Hepatocyte (in vitro differentiated cells): Measurements from ENCODE around the gene RASGEF1C. TPM values are rescaled to one million over a fixed set of nuclear protein-coding genes. Genes with fewer than 3 reads are reported as not detected.

ENCODE experiments used
- DNase-seq: peaks from one replicate; pipeline ENCODE4 v3.0.0-alpha.2; 2016; ENCODE audit warnings: low spot score
- H2AFZ ChIP-seq: fragments of 200-600 bp; sonication (generic); 2 replicates; pipeline ENCODE4 v1.6.0; 2016; ENCODE audit warnings: antibody characterized with exemption, mild to moderate bottlenecking
- H3K27ac ChIP-seq: fragments of 200-600 bp; sonication (generic); 2 replicates; pipeline ENCODE4 v1.5.1; 2016; ENCODE audit warnings: mild to moderate bottlenecking
- H3K27me3 ChIP-seq: fragments of 200-600 bp; sonication (generic); 2 replicates; pipeline ENCODE4 v1.6.1; 2016
- H3K36me3 ChIP-seq: fragments of 200-600 bp; sonication (generic); replicated peaks from 2 replicates; pipeline ENCODE4 v1.5.1; 2016; ENCODE audit warnings: low read depth; ENCODE audit not compliant: insufficient read depth
- H3K4me1 ChIP-seq: fragments of 200-600 bp; sonication (generic); 2 replicates; pipeline ENCODE4 v1.5.1; 2016; ENCODE audit warnings: mild to moderate bottlenecking, moderate library complexity; ENCODE audit not compliant: insufficient read depth
- H3K4me2 ChIP-seq: fragments of 200-600 bp; sonication (generic); 2 replicates; pipeline ENCODE4 v1.6.0; 2016
- H3K4me3 ChIP-seq: fragments of 200-600 bp; sonication (generic); 2 replicates; pipeline ENCODE4 v1.5.1; 2016; ENCODE audit warnings: mild to moderate bottlenecking
- H3K79me2 ChIP-seq: fragments of 200-600 bp; sonication (generic); 2 replicates; pipeline ENCODE4 v1.6.0; 2017; ENCODE audit warnings: mild to moderate bottlenecking
- H3K9me2 ChIP-seq: fragments of 200-600 bp; sonication (generic); replicated peaks from 2 replicates; pipeline ENCODE4 v1.6.0; 2017; ENCODE audit warnings: mild to moderate bottlenecking; ENCODE audit not compliant: insufficient read depth
- H3K9me3 ChIP-seq: fragments of 200-600 bp; sonication (generic); 2 replicates; pipeline ENCODE4 v1.5.1; 2016; ENCODE audit warnings: low read depth, mild to moderate bottlenecking
- H4K20me1 ChIP-seq: fragments of 200-600 bp; sonication (generic); 2 replicates; pipeline ENCODE4 v1.6.0; 2016; ENCODE audit warnings: mild to moderate bottlenecking; ENCODE audit not compliant: insufficient read depth, poor library complexity, severe bottlenecking
- EZH2 ChIP-seq: fragments of 200-600 bp; sonication (generic); IDR thresholded peaks from 2 replicates; pipeline ENCODE4 v1.6.1; 2016; ENCODE audit warnings: antibody characterized with exemption, mild to moderate bottlenecking, borderline replicate concordance
- EZH2phosphoT487 ChIP-seq: fragments of 200-600 bp; sonication (generic); IDR thresholded peaks from one replicate; pipeline ENCODE4 v1.6.1; 2018; ENCODE audit warnings: antibody characterized with exemption, mild to moderate bottlenecking, low read depth, moderate library complexity; ENCODE audit not compliant: unreplicated experiment, severe bottlenecking
- WGBS: methylation state at CpG from one replicate; pipeline ENCODE4 v1.1.6; 2016; ENCODE audit warnings: low lambda C conversion rate; ENCODE audit errors: missing lambda C conversion rate; 5-methylcytosine and 5-hydroxymethylcytosine counted together
- polyA plus RNA-seq: library from polyadenylated mRNA; unstranded; fragments of >200 nt; fragmentation: Nextera tagmentation; extraction: Ambion mirVana; gene quantifications from 2 replicates; pipeline ENCODE4 v1.2.1, GENCODE V29; 2016
- total RNA-seq: library from RNA; depleted of rRNA; stranded (reverse); fragments of >200 nt; gene quantifications from 2 replicates; pipeline ENCODE4 v1.2.3, GENCODE V29; 2014
- TF ChIP-seq, protein P1 (sequence below): fragments of 200-600 bp; sonication (generic); IDR thresholded peaks from 2 replicates; pipeline ENCODE4 v1.5.1; 2016; ENCODE audit warnings: antibody characterized with exemption, mild to moderate bottlenecking; ENCODE audit not compliant: poor library complexity

RASGEF1C gene
- total and polyA plus RNA-seq, 2 experiments from 2014 or later: not detected

DNA sequence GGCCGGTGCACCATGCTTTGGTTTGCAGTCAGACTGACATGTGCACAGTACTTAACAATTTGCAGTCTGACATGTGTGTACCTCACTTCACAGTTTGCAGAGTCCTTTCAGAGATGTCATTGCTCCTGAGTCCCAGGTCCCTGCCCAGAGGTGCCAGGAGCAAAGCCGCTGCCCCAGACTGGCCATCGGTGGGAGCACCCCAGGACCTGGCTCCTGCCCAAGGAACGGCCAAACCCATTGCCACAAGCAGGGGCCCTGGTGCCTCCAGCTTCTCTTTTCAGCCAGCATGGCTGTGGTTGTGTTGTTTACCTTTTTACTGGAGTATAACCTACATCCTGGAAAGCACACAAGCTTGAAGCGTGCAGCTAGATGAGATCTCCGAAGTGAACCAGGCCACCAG is 28.6 kb downstream of the RASGEF1C start:
- Histone ChIP-seq H3K9me3 (no peaks in the 10 kb centered on the region), H3K27ac (no peak overlapping the region), H3K36me3 (no peaks in the 10 kb centered on the region), H3K9me2 (no peaks in the 10 kb centered on the region), H3K79me2 (no peaks in the 10 kb centered on the region), H2AFZ (no peak overlapping the region), H3K4me2 (no peak overlapping the region), H3K4me1 (no peaks in the 10 kb centered on the region), H3K27me3 (no peaks in the 10 kb centered on the region), H3K4me3 (no peak overlapping the region), H4K20me1 (no peaks in the 10 kb centered on the region)
- no peak for DNase-seq
- 89% methylated on average over 6 of the region's 6 CpGs for WGBS
- TF ChIP-seq EZH2phosphoT487 (no peak), EZH2 (no peak)
- TF ChIP-seq, protein P1, sequence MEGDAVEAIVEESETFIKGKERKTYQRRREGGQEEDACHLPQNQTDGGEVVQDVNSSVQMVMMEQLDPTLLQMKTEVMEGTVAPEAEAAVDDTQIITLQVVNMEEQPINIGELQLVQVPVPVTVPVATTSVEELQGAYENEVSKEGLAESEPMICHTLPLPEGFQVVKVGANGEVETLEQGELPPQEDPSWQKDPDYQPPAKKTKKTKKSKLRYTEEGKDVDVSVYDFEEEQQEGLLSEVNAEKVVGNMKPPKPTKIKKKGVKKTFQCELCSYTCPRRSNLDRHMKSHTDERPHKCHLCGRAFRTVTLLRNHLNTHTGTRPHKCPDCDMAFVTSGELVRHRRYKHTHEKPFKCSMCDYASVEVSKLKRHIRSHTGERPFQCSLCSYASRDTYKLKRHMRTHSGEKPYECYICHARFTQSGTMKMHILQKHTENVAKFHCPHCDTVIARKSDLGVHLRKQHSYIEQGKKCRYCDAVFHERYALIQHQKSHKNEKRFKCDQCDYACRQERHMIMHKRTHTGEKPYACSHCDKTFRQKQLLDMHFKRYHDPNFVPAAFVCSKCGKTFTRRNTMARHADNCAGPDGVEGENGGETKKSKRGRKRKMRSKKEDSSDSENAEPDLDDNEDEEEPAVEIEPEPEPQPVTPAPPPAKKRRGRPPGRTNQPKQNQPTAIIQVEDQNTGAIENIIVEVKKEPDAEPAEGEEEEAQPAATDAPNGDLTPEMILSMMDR: no peak

DNA sequence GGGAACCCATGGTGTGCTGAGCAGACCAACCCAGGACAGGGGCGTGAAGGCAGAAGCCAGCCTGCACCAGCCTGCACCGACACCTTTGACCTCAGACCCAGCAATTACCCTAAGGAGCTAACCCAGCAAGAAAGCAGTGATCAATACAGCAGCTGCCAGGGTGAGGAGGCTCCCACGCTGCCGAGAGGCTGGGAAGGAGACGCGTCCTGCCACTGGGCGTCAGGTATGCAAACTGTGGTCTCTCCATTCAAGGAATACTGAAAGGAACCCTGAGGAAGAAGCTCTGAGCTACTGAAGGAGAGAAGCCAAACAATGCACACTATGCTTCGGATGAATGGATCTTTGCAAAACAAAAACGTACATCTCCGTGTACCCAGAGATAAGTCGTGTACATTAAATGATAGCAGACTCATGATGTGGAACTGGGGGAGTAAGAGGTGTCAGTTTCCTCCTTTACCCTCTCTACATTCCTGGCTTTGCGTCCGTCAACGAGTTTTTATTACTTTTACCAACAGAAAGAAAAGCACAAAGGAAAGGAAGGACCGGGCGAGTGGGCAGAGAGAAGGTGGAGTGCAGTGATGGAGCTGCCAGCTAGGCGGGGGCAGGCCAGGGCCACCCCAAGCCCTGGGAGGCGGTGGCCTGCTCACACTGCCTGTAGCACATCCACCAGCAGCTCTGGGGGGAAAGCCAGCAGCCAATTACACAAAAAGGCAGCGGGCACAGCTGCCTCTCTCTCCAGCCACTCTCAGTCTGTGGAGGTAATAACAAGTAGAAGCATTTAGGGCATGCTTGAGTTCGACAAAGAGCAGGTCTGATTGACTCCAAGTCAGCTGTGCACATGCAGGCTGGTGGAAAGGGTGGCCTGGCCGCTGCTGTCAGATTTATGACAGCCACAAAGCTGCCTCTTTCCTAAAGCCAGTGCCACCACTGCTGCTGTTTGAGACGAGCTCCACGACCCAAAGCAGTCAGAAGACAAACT is 29.3 kb downstream of the RASGEF1C start:
- 62% methylated on average over 23 of the region's 23 CpGs for WGBS
- no peak for DNase-seq
- H2AFZ ChIP-seq: no peak overlapping the region
- H3K27me3 ChIP-seq: no peaks in the 10 kb centered on the region
- H3K4me1 ChIP-seq: no peaks in the 10 kb centered on the region
- H3K4me2 ChIP-seq: no peak overlapping the region
- no peak overlapping the region for H3K4me3 ChIP-seq
- TF ChIP-seq EZH2phosphoT487 (no peak), EZH2 (no peak)
- TF ChIP-seq, protein P1: no peak
- H4K20me1 ChIP-seq: no peaks in the 10 kb centered on the region
- H3K9me2 ChIP-seq: no peaks in the 10 kb centered on the region
- H3K9me3 ChIP-seq: no peaks in the 10 kb centered on the region
- no peaks in the 10 kb centered on the region for H3K36me3 ChIP-seq
- H3K27ac ChIP-seq: no peak overlapping the region
- no peaks in the 10 kb centered on the region for H3K79me2 ChIP-seq

DNA sequence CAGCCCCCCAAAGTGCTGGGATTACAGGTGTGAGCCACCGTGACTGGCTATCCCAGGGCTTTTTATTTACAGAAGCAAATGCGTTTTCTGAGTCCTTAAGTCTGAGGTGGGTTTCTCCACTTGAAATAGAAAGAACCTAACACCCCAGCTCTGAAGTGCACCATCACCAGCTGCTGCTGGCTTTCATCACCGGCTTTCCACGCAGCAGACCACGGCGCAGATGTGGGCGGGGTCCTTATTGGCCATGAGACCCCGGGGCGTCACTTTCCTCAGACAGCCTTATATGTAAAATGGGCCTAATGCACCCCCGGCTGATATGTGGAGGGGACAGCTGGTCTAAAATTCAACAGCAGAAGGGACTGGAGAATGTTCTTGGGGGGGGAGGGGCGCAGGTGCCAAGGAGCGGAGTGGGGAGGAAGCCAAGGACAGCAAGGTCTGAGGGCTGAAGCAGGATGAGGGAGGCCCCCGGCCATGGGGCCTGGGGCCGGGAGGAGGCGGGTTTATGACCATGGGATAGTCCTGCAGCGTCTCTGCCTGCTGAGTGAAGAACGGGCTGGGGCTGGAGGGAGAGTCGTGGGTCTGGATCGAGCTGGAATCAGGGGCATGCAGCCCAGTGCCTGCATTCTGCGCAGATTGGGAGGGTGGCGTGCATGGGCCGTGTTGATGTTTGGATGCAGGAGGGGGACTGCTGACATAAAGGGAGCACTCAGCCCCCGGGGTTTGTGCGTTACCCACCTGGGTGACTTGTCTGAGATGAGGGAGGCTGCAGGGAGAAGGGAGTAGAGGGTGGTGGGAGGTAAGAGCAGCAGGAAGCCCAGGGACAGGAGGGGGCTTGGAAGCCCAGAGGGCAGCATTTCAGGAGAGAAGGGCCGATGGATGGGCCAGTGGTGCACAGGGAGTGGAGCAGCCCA is 30.2 kb downstream of the RASGEF1C start:
- 84% methylated on average over 23 of the region's 25 CpGs for WGBS
- H3K9me2 ChIP-seq: no peaks in the 10 kb centered on the region

More for the DNA sequence above, 30.2 kb downstream of the RASGEF1C start:
- Histone ChIP-seq H3K36me3 (no peaks in the 10 kb centered on the region), H3K4me3 (no peak overlapping the region), H2AFZ (no peak overlapping the region), H3K9me3 (no peaks in the 10 kb centered on the region), H3K79me2 (no peaks in the 10 kb centered on the region), H3K4me1 (no peaks in the 10 kb centered on the region), H3K27ac (no peak overlapping the region), H3K4me2 (no peak overlapping the region), H4K20me1 (no peaks in the 10 kb centered on the region), H3K27me3 (no peaks in the 10 kb centered on the region)
- DNase-seq: no peak
- no peak for TF ChIP-seq EZH2
